GM18868 (cell line): ENCODE measurements around the gene ACSL5.
"Not testable (repeated sequence)": the region's sequence is repeated elsewhere in the genome, so short reads cannot be mapped to it uniquely, and the experiment has no call there.

Experiments used
- ATAC-seq: cut with Tn5 transposase; IDR thresholded peaks from one replicate; pipeline ENCODE4 v1.9.1; 2021; ENCODE audit warnings: mild to moderate bottlenecking, moderate library complexity; ENCODE audit not compliant: unreplicated experiment

ACSL5 gene

GRCh38 chr10:112456533-112456932 is 82.6 kb downstream of the ACSL5 start:
- no peak for ATAC-seq

- no peak for ATAC-seq
These were observed 86.5 kb downstream of the ACSL5 start for GRCh38 chr10:112460366-112460765.

- ATAC-seq, result no peak
These were observed 87.3 kb downstream of the ACSL5 start for GRCh38 chr10:112461029-112461887.

GRCh38 chr10:112464074-112464473 is 90.2 kb downstream of the ACSL5 start:
- not testable (repeated sequence) for ATAC-seq

- ATAC-seq, result no peak
These were observed 91.5 kb downstream of the ACSL5 start for GRCh38 chr10:112465299-112465883.

GRCh38 chr10:112466802-112467201 is 92.9 kb downstream of the ACSL5 start:
- ATAC-seq, result no peak

- no peak for ATAC-seq
These were observed 93.7 kb downstream of the ACSL5 start for GRCh38 chr10:112467541-112468075.

GRCh38 chr10:112471878-112472487 is 98.1 kb downstream of the ACSL5 start:
- peak; percentile 88 for ATAC-seq

GRCh38 chr10:112475575-112476218 is 101.8 kb downstream of the ACSL5 start:
- ATAC-seq, result no peak
